ENCODE data around the gene MYL12B. TPM values are rescaled to one million over a fixed set of nuclear protein-coding genes. Genes with fewer than 3 reads are reported as not detected.
A peak's percentile ranks its signal among the peaks of the same experiment; 100 is the strongest.

The MYL12B gene
- total RNA-seq, 1 experiment from 2014 or later: 166 TPM

GRCh38 chr18:3294435-3295080 is 32.6 kb downstream of the MYL12B start:
- H2BK12ac ChIP-seq (ENCODE audit: insufficient read length, low read depth, low read length): no peak overlapping the region
- H3K4me1 ChIP-seq (ENCODE audit: insufficient read depth, low read length): no peaks in the 10 kb centered on the region
- no peak overlapping the region for H3K4me3 Mint-ChIP-seq
- H2AFZ ChIP-seq (ENCODE audit: low read length): no peak overlapping the region
- H3K4me1 Mint-ChIP-seq: peaks cover 4 to 15% of the 10 kb centered on the region in 2 experiments
- no peak overlapping the region for H3K56ac ChIP-seq (ENCODE audit: insufficient read length, low read depth, low read length)
- H3K36me3 Mint-ChIP-seq (ENCODE audit: insufficient read depth in 1 of 3, low read depth in 3 of 3): peaks cover 16 to 61% (median 45%) of the 10 kb centered on the region in 3 experiments
- no peak overlapping the region for H2BK20ac ChIP-seq (ENCODE audit: low read depth, low read length, poor library complexity, severe bottlenecking)
- no peak overlapping the region for H3K18ac ChIP-seq (ENCODE audit: insufficient read length, low read depth, low read length)
- H4K8ac ChIP-seq (replicated peaks; ENCODE audit: insufficient read length, low read depth, low read length): no peak overlapping the region
- peaks cover 5% of the 10 kb centered on the region for H3K23me2 ChIP-seq (ENCODE audit: insufficient read length, low read depth, low read length, poor library complexity, severe bottlenecking)
- H3K4ac ChIP-seq (ENCODE audit: low read depth, low read length): no peak overlapping the region
- TF ChIP-seq CTCF (conservative IDR thresholded peaks at IDR 0.05): no peak
- no peak overlapping the region for H2AK5ac ChIP-seq (ENCODE audit: insufficient read length, low read length)
- no peak overlapping the region for H3T11ph ChIP-seq (ENCODE audit: low read length)
- no peaks in the 10 kb centered on the region for H3K27me3 ChIP-seq (ENCODE audit: insufficient read depth, low read length)
- H3K27ac Mint-ChIP-seq: peak overlapping the region in 1 of 3 experiments; percentile 89; a peak in 3 of 7 replicates
- no peak overlapping the region for H3K14ac ChIP-seq (ENCODE audit: insufficient read depth, low read length)
- no peak overlapping the region for H3K9ac ChIP-seq (ENCODE audit: extremely low read depth, insufficient read length, low read length)
- no peak overlapping the region for H3K23ac ChIP-seq (ENCODE audit: insufficient read length, low read depth, low read length)
- no peaks in the 10 kb centered on the region; the same call in 1 of the 2 replicates for H3K27me3 Mint-ChIP-seq (ENCODE audit: low read depth)
- no peaks in the 10 kb centered on the region for H4K20me1 ChIP-seq (ENCODE audit: control insufficient read depth, insufficient read depth, insufficient read length)
- no peak overlapping the region for H2BK5ac ChIP-seq (ENCODE audit: insufficient read length, low read length)
- no peak overlapping the region for H3K4me2 ChIP-seq (ENCODE audit: insufficient read depth, insufficient read length, low read length)
- H2BK120ac ChIP-seq (ENCODE audit: low read depth, low read length, poor library complexity, severe bottlenecking): no peak overlapping the region
- peaks cover 32 to 52% of the 10 kb centered on the region in 2 experiments for H3K9me3 Mint-ChIP-seq
- H3K79me1 ChIP-seq (ENCODE audit: insufficient read depth, low read depth, low read length, poor library complexity, severe bottlenecking): no peaks in the 10 kb centered on the region
- H4K91ac ChIP-seq (ENCODE audit: insufficient read length, low read depth, low read length): no peak overlapping the region
- 100% methylated on average over 1 of the region's 3 CpGs for WGBS (ENCODE audit: extremely low coverage, insufficient read length, low lambda C conversion rate)
- H3K9me3 ChIP-seq (ENCODE audit: control insufficient read depth, low read depth, low read length): no peaks in the 10 kb centered on the region
- no peak overlapping the region for H4K5ac ChIP-seq (ENCODE audit: insufficient read length, low read depth, low read length)
- DNase-seq: peak; percentile 52
- no peaks in the 10 kb centered on the region for H3K79me2 ChIP-seq (ENCODE audit: insufficient read depth, low read length)
- H3K27ac ChIP-seq (ENCODE audit: insufficient read length, low read depth, low read length): no peak overlapping the region
- H2BK15ac ChIP-seq (ENCODE audit: low read depth, low read length): no peak overlapping the region

Measured in H9 (cell line).